ENCODE data around the gene PHACTR1.

DNA sequence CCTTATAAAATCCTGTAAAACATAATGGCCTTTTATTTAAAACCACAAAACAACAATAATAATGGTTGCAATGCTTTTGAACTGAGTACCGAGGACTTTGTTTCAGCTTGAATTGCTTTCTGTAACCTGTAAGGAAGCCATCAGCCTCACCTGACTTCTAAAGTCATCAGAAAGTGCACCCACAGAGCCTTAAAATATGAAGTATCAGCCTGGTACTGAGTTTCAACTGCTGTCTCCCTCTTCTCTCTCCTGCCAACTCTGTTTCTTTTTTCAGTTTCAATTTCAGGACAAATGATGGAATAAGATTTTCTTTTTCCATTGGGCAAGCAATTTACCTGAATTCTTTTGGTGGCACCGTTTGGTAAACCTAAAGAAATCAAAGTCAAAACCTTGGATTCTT lies 119.4 kb downstream of the PHACTR1 start:
- TF ChIP-seq FOXK1 (CRISPR knock-in tag; IDR thresholded peaks at IDR 0.05; ENCODE audit: borderline replicate concordance), result no peak
- TF ChIP-seq FOXM1 (IDR thresholded peaks at IDR 0.05; ENCODE audit: low read depth), result no peak
- TF ChIP-seq FOXM1 (CRISPR knock-in tag; IDR thresholded peaks at IDR 0.05; ENCODE audit: low read depth), result no peak
- TF ChIP-seq KLF6 (CRISPR knock-in tag; IDR thresholded peaks at IDR 0.05; ENCODE audit: borderline replicate concordance), result no peak
- TF ChIP-seq MAFK (IDR thresholded peaks at IDR 0.05; ENCODE audit: low read length), result no peak
- TF ChIP-seq ZNF165 (CRISPR knock-in tag; IDR thresholded peaks at IDR 0.05; ENCODE audit: borderline replicate concordance), result no peak
- no peak for TF ChIP-seq PRMT5 (CRISPR knock-in tag; IDR thresholded peaks at IDR 0.05)
- TF ChIP-seq TEAD4 (IDR thresholded peaks at IDR 0.05; ENCODE audit: low read length), result no peak
- no peak for TF ChIP-seq TEAD4 (CRISPR knock-in tag; IDR thresholded peaks at IDR 0.05; ENCODE audit: borderline replicate concordance)
- TF ChIP-seq, protein P1, sequence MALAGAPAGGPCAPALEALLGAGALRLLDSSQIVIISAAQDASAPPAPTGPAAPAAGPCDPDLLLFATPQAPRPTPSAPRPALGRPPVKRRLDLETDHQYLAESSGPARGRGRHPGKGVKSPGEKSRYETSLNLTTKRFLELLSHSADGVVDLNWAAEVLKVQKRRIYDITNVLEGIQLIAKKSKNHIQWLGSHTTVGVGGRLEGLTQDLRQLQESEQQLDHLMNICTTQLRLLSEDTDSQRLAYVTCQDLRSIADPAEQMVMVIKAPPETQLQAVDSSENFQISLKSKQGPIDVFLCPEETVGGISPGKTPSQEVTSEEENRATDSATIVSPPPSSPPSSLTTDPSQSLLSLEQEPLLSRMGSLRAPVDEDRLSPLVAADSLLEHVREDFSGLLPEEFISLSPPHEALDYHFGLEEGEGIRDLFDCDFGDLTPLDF (CRISPR knock-in tag; IDR thresholded peaks at IDR 0.05), result no peak
- no peak for TF ChIP-seq RFX5 (IDR thresholded peaks at IDR 0.05; ENCODE audit: low read depth, low read length)
- no peak for TF ChIP-seq ZNF696 (CRISPR knock-in tag; conservative IDR thresholded peaks at IDR 0.05)
- TF ChIP-seq, protein P2, sequence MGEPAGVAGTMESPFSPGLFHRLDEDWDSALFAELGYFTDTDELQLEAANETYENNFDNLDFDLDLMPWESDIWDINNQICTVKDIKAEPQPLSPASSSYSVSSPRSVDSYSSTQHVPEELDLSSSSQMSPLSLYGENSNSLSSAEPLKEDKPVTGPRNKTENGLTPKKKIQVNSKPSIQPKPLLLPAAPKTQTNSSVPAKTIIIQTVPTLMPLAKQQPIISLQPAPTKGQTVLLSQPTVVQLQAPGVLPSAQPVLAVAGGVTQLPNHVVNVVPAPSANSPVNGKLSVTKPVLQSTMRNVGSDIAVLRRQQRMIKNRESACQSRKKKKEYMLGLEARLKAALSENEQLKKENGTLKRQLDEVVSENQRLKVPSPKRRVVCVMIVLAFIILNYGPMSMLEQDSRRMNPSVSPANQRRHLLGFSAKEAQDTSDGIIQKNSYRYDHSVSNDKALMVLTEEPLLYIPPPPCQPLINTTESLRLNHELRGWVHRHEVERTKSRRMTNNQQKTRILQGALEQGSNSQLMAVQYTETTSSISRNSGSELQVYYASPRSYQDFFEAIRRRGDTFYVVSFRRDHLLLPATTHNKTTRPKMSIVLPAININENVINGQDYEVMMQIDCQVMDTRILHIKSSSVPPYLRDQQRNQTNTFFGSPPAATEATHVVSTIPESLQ (CRISPR knock-in tag; IDR thresholded peaks at IDR 0.05), result no peak
- no peak for TF ChIP-seq ATF1 (CRISPR knock-in tag; IDR thresholded peaks at IDR 0.05)
- no peak for TF ChIP-seq ATF1 (tag; IDR thresholded peaks at IDR 0.05)
- TF ChIP-seq ZNF175 (CRISPR knock-in tag; IDR thresholded peaks at IDR 0.05; ENCODE audit: low read depth), result no peak
